Measurements from ENCODE around the gene DPYD.

The DPYD gene

GRCh38 chr1:97814121-97814520, 106.7 kb downstream of the DPYD start:
- no peak overlapping the region for H3K4me3 ChIP-seq (ENCODE audit: low read depth, low read length)
- TF ChIP-seq CTCF (IDR thresholded peaks at IDR 0.05; ENCODE audit: borderline replicate concordance, insufficient read depth, low read depth, low read length) = no peak

- TF ChIP-seq CTCF (IDR thresholded peaks at IDR 0.05; ENCODE audit: borderline replicate concordance, insufficient read depth, low read depth, low read length) = no peak
- no peak overlapping the region for H3K4me3 ChIP-seq (ENCODE audit: low read depth, low read length)
Observed at GRCh38 chr1:97812076-97812475, 108.8 kb downstream of the DPYD start.

GRCh38 chr1:97806996-97807520, 113.8 kb downstream of the DPYD start:
- no peak for TF ChIP-seq CTCF (IDR thresholded peaks at IDR 0.05; ENCODE audit: borderline replicate concordance, insufficient read depth, low read depth, low read length)
- H3K4me3 ChIP-seq (ENCODE audit: low read depth, low read length) = no peak overlapping the region

- H3K4me3 ChIP-seq (ENCODE audit: low read depth, low read length) = no peak overlapping the region
- TF ChIP-seq CTCF (IDR thresholded peaks at IDR 0.05; ENCODE audit: borderline replicate concordance, insufficient read depth, low read depth, low read length) = no peak
Observed at GRCh38 chr1:97806326-97806725, 114.5 kb downstream of the DPYD start.

- H3K4me3 ChIP-seq (ENCODE audit: low read depth, low read length) = no peak overlapping the region
- TF ChIP-seq CTCF (IDR thresholded peaks at IDR 0.05; ENCODE audit: borderline replicate concordance, insufficient read depth, low read depth, low read length) = no peak
Observed at GRCh38 chr1:97805093-97805492, 115.7 kb downstream of the DPYD start.

GRCh38 chr1:97803026-97803425, 117.8 kb downstream of the DPYD start:
- H3K4me3 ChIP-seq (ENCODE audit: low read depth, low read length) = no peak overlapping the region
- TF ChIP-seq CTCF (IDR thresholded peaks at IDR 0.05; ENCODE audit: borderline replicate concordance, insufficient read depth, low read depth, low read length) = no peak

GRCh38 chr1:97802011-97802410, 118.8 kb downstream of the DPYD start:
- H3K4me3 ChIP-seq (ENCODE audit: low read depth, low read length) = no peak overlapping the region
- TF ChIP-seq CTCF (IDR thresholded peaks at IDR 0.05; ENCODE audit: borderline replicate concordance, insufficient read depth, low read depth, low read length) = no peak
